ENCODE results near the gene PTPRK.

GRCh38 chr6:128493877-128494276 lies 26.5 kb downstream of the PTPRK start:
- TF ChIP-seq CTCF (IDR thresholded peaks at IDR 0.05) (no peak), POLR2A (IDR thresholded peaks at IDR 0.05) (no peak)
